GM19438 (cell line): ENCODE measurements around the gene LMX1B.

Experiments
- ATAC-seq: cut with Tn5 transposase; IDR thresholded peaks from one replicate; pipeline ENCODE4 v1.9.1; 2021; ENCODE audit warnings: low read depth; ENCODE audit not compliant: unreplicated experiment

LMX1B gene

GRCh38 chr9:126673689-126674364 lies 60.1 kb downstream of the LMX1B start:
- no peak for ATAC-seq

GRCh38 chr9:126674365-126675146 lies 60.8 kb downstream of the LMX1B start:
- ATAC-seq: no peak

GRCh38 chr9:126675147-126675467 lies 61.4 kb downstream of the LMX1B start:
- no peak for ATAC-seq

GRCh38 chr9:126676102-126676684 lies 62.5 kb downstream of the LMX1B start:
- ATAC-seq: no peak

GRCh38 chr9:126676685-126677143 lies 63.0 kb downstream of the LMX1B start:
- no peak for ATAC-seq

GRCh38 chr9:126677188-126678084 lies 63.7 kb downstream of the LMX1B start:
- no peak for ATAC-seq

- ATAC-seq: no peak
Measured at GRCh38 chr9:126678989-126679388, 65.3 kb downstream of the LMX1B start.

- ATAC-seq: no peak
Measured at GRCh38 chr9:126681336-126681735, 67.6 kb downstream of the LMX1B start.

- no peak for ATAC-seq
Measured at GRCh38 chr9:126682113-126682810, 68.5 kb downstream of the LMX1B start.

- no peak for ATAC-seq
Measured at GRCh38 chr9:126682928-126683697, 69.4 kb downstream of the LMX1B start.

- ATAC-seq: no peak
Measured at GRCh38 chr9:126683698-126684044, 69.9 kb downstream of the LMX1B start.

GRCh38 chr9:126684345-126684744 lies 70.6 kb downstream of the LMX1B start:
- no peak for ATAC-seq

- ATAC-seq: no peak
Measured at GRCh38 chr9:126684965-126685465, 71.3 kb downstream of the LMX1B start.

- no peak for ATAC-seq
Measured at GRCh38 chr9:126687930-126688461, 74.3 kb downstream of the LMX1B start.

GRCh38 chr9:126688617-126689016 lies 74.9 kb downstream of the LMX1B start:
- no peak for ATAC-seq

- ATAC-seq: no peak
Measured at GRCh38 chr9:126689027-126689825, 75.5 kb downstream of the LMX1B start.

- ATAC-seq: no peak
Measured at GRCh38 chr9:126690431-126691051, 76.8 kb downstream of the LMX1B start.
